Measurements from ENCODE around the gene SNED1. TPM values are rescaled to one million over a fixed set of nuclear protein-coding genes. Genes with fewer than 3 reads are reported as not detected.

The SNED1 gene
- total and polyA plus RNA-seq, 2 donors, result 3.2 to 7.1 TPM

GRCh38 chr2:240996161-240996833 lies 2.1 kb upstream of the SNED1 start:
- peaks cover 33 to 85% of the 10 kb centered on the region in 2 donors for H3K27me3 ChIP-seq (ENCODE audit: control insufficient read depth in 2 of 2, insufficient read depth in 1 of 2, low read length in 1 of 2)
- peaks cover 0 to 5% of the 10 kb centered on the region in 2 donors for H3K9me3 ChIP-seq (ENCODE audit: control insufficient read depth in 2 of 2, insufficient read depth in 1 of 2, low read length in 1 of 2)
- WGBS, result 79% methylated on average over 19 of the region's 19 CpGs
- no peak for DNase-seq (ENCODE audit: low read depth in 6 of 9, low spot score in 9 of 9)
- peaks cover 3 to 8% of the 10 kb centered on the region in 2 donors for H3K4me1 ChIP-seq (ENCODE audit: control insufficient read depth in 2 of 2, insufficient read depth in 2 of 2, low read length in 2 of 2)
- no peak overlapping the region for H3K4me3 ChIP-seq (ENCODE audit: low read length in 2 of 2)
- no peak overlapping the region for H3K27ac ChIP-seq (ENCODE audit: low read depth in 1 of 2, low read length in 1 of 2)
- H3K36me3 ChIP-seq (ENCODE audit: control insufficient read depth in 2 of 2, insufficient read depth in 2 of 2, low read length in 1 of 2), result no peaks in the 10 kb centered on the region

DNA sequence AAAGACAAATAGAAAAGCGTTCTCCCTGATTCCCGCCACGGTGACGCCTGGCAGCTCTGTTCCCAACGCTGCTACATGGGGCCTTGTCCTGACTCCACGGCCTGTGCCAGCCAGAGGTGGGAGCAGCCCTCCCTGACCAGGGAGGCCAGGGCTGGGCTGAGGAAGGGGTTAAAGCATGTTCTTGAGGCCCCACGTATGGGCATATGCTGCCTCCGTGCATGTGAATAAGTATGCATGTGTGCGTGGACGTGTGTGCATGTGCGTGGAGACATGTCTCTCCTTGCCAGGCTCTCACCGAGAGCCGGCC lies 1.6 kb upstream of the SNED1 start:
- peaks cover 0 to 7% of the 10 kb centered on the region in 2 donors for H3K9me3 ChIP-seq (ENCODE audit: control insufficient read depth in 2 of 2, insufficient read depth in 1 of 2, low read length in 1 of 2)
- no peak overlapping the region for H3K27ac ChIP-seq (ENCODE audit: low read depth in 1 of 2, low read length in 1 of 2)
- peaks cover 33 to 86% of the 10 kb centered on the region in 2 donors for H3K27me3 ChIP-seq (ENCODE audit: control insufficient read depth in 2 of 2, insufficient read depth in 1 of 2, low read length in 1 of 2)
- peaks cover 3 to 8% of the 10 kb centered on the region in 2 donors for H3K4me1 ChIP-seq (ENCODE audit: control insufficient read depth in 2 of 2, insufficient read depth in 2 of 2, low read length in 2 of 2)
- no peaks in the 10 kb centered on the region for H3K36me3 ChIP-seq (ENCODE audit: control insufficient read depth in 2 of 2, insufficient read depth in 2 of 2, low read length in 1 of 2)
- WGBS, result 96% methylated on average over 13 of the region's 13 CpGs
- DNase-seq (ENCODE audit: low read depth in 6 of 9, low spot score in 9 of 9), result no peak
- no peak overlapping the region for H3K4me3 ChIP-seq (ENCODE audit: low read length in 2 of 2)

- Histone ChIP-seq H3K9me3 (ENCODE audit: control insufficient read depth in 2 of 2, insufficient read depth in 1 of 2, low read length in 1 of 2) (peaks cover 0 to 7% of the 10 kb centered on the region in 2 donors), H3K4me1 (ENCODE audit: control insufficient read depth in 2 of 2, insufficient read depth in 2 of 2, low read length in 2 of 2) (peaks cover 3 to 8% of the 10 kb centered on the region in 2 donors), H3K27me3 (ENCODE audit: control insufficient read depth in 2 of 2, insufficient read depth in 1 of 2, low read length in 1 of 2) (peaks cover 33 to 91% of the 10 kb centered on the region in 2 donors), H3K4me3 (ENCODE audit: low read length in 2 of 2) (no peak overlapping the region), H3K36me3 (ENCODE audit: control insufficient read depth in 2 of 2, insufficient read depth in 2 of 2, low read length in 1 of 2) (no peaks in the 10 kb centered on the region), H3K27ac (ENCODE audit: low read depth in 1 of 2, low read length in 1 of 2) (no peak overlapping the region)
- DNase-seq (ENCODE audit: low read depth in 6 of 9, low spot score in 9 of 9), result no peak
- WGBS, result 80% methylated on average over 16 of the region's 16 CpGs
Observed at GRCh38 chr2:240997141-240997855, 1.1 kb upstream of the SNED1 start.

DNA sequence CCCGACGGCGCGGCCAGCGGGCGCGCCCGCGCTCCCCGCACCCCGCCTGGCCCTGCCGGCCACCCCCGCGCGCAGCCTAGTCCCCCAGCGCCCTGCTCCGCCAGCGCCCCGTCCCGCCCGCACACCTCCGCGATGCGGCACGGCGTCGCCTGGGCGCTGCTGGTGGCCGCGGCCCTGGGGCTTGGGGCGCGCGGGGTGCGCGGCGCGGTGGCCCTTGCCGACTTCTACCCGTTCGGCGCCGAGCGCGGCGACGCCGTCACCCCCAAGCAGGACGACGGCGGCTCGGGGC lies 232 bp downstream of the SNED1 start:
- Histone ChIP-seq H3K4me3 (ENCODE audit: low read length in 2 of 2) (peak overlapping the region in 1 of 2 donors; percentile 42), H3K27ac (ENCODE audit: low read depth in 1 of 2, low read length in 1 of 2) (no peak overlapping the region), H3K4me1 (ENCODE audit: control insufficient read depth in 2 of 2, insufficient read depth in 2 of 2, low read length in 2 of 2) (peaks cover 3 to 8% of the 10 kb centered on the region in 2 donors), H3K27me3 (ENCODE audit: control insufficient read depth in 2 of 2, insufficient read depth in 1 of 2, low read length in 1 of 2) (peaks cover 33 to 82% of the 10 kb centered on the region in 2 donors), H3K36me3 (ENCODE audit: control insufficient read depth in 2 of 2, insufficient read depth in 2 of 2, low read length in 1 of 2) (no peaks in the 10 kb centered on the region), H3K9me3 (ENCODE audit: control insufficient read depth in 2 of 2, insufficient read depth in 1 of 2, low read length in 1 of 2) (peaks cover 0 to 14% of the 10 kb centered on the region in 2 donors)
- 2% methylated on average over 51 of the region's 51 CpGs for WGBS
- DNase-seq (ENCODE audit: low read depth in 6 of 9, low spot score in 9 of 9), result no peak

DNA sequence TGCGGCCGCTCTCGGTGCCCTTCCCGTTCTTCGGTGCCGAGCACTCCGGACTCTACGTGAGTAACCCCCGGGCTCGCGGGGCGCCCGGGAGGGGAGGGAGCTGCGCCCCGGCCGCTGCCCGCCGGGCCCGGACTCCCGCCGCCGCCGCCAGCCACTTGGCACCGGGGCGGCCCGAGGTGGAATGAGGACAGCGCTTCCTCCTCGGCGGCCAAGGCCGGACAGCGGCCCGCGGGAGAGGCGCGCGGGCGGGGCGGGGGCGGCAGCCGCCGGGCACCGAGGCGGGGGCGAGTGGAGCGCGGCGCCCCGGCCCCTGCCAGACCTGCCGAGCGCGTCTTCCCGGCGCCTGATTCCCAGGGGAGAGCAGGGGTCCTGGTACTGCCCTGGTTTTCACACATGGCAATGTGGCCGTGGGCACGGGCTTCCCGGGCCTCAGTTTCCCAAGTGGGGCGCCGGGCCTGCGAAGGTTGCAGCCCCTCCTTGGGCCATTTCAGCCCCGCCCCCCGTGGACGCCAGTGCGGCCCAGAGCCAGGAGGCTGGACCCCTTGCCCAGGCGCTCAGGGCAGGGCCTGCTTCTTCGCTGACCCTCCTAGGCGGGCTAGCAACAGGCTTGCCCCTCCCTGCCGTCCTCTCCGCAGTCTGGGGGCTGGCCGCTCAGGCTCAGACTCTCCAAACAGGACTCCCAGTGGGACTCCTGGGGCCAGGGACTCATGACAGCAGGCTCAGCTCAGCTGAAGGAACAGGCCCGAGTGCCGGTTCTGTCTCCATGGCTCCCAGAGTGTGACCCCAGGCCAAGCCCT lies 775 bp downstream of the SNED1 start:
- no peak for DNase-seq (ENCODE audit: low read depth in 6 of 9, low spot score in 9 of 9)
- WGBS, result 15% methylated on average over 71 of the region's 71 CpGs
- no peaks in the 10 kb centered on the region for H3K36me3 ChIP-seq (ENCODE audit: control insufficient read depth in 2 of 2, insufficient read depth in 2 of 2, low read length in 1 of 2)
- H3K4me3 ChIP-seq (ENCODE audit: low read length in 2 of 2), result peak overlapping the region in 1 of 2 donors; percentile 42
- H3K27ac ChIP-seq (ENCODE audit: low read depth in 1 of 2, low read length in 1 of 2), result no peak overlapping the region
- H3K27me3 ChIP-seq (ENCODE audit: control insufficient read depth in 2 of 2, insufficient read depth in 1 of 2, low read length in 1 of 2), result peaks cover 33 to 77% of the 10 kb centered on the region in 2 donors
- H3K4me1 ChIP-seq (ENCODE audit: control insufficient read depth in 2 of 2, insufficient read depth in 2 of 2, low read length in 2 of 2), result peaks cover 3 to 8% of the 10 kb centered on the region in 2 donors
- peaks cover 3 to 20% of the 10 kb centered on the region in 2 donors for H3K9me3 ChIP-seq (ENCODE audit: control insufficient read depth in 2 of 2, insufficient read depth in 1 of 2, low read length in 1 of 2)

GRCh38 chr2:240999873-241000541 lies 1.6 kb downstream of the SNED1 start:
- no peak overlapping the region for H3K4me3 ChIP-seq (ENCODE audit: low read length in 2 of 2)
- H3K9me3 ChIP-seq (ENCODE audit: control insufficient read depth in 2 of 2, insufficient read depth in 1 of 2, low read length in 1 of 2), result peaks cover 3 to 25% of the 10 kb centered on the region in 2 donors
- peaks cover 33 to 71% of the 10 kb centered on the region in 2 donors for H3K27me3 ChIP-seq (ENCODE audit: control insufficient read depth in 2 of 2, insufficient read depth in 1 of 2, low read length in 1 of 2)
- H3K36me3 ChIP-seq (ENCODE audit: control insufficient read depth in 2 of 2, insufficient read depth in 2 of 2, low read length in 1 of 2), result no peaks in the 10 kb centered on the region
- H3K4me1 ChIP-seq (ENCODE audit: control insufficient read depth in 2 of 2, insufficient read depth in 2 of 2, low read length in 2 of 2), result peaks cover 3 to 8% of the 10 kb centered on the region in 2 donors
- WGBS, result 65% methylated on average over 19 of the region's 19 CpGs
- DNase-seq (ENCODE audit: low read depth in 6 of 9, low spot score in 9 of 9), result no peak
- no peak overlapping the region for H3K27ac ChIP-seq (ENCODE audit: low read depth in 1 of 2, low read length in 1 of 2)

GRCh38 chr2:241000831-241001321 lies 2.5 kb downstream of the SNED1 start:
- H3K27ac ChIP-seq (ENCODE audit: low read depth in 1 of 2, low read length in 1 of 2), result no peak overlapping the region
- H3K27me3 ChIP-seq (ENCODE audit: control insufficient read depth in 2 of 2, insufficient read depth in 1 of 2, low read length in 1 of 2), result peaks cover 33 to 62% of the 10 kb centered on the region in 2 donors
- H3K4me1 ChIP-seq (ENCODE audit: control insufficient read depth in 2 of 2, insufficient read depth in 2 of 2, low read length in 2 of 2), result peaks cover 3 to 8% of the 10 kb centered on the region in 2 donors
- no peak overlapping the region for H3K4me3 ChIP-seq (ENCODE audit: low read length in 2 of 2)
- peaks cover 3 to 29% of the 10 kb centered on the region in 2 donors for H3K9me3 ChIP-seq (ENCODE audit: control insufficient read depth in 2 of 2, insufficient read depth in 1 of 2, low read length in 1 of 2)
- H3K36me3 ChIP-seq (ENCODE audit: control insufficient read depth in 2 of 2, insufficient read depth in 2 of 2, low read length in 1 of 2), result no peaks in the 10 kb centered on the region
- DNase-seq (ENCODE audit: low read depth in 6 of 9, low spot score in 9 of 9), result no peak
- 96% methylated on average over 9 of the region's 9 CpGs for WGBS

DNA sequence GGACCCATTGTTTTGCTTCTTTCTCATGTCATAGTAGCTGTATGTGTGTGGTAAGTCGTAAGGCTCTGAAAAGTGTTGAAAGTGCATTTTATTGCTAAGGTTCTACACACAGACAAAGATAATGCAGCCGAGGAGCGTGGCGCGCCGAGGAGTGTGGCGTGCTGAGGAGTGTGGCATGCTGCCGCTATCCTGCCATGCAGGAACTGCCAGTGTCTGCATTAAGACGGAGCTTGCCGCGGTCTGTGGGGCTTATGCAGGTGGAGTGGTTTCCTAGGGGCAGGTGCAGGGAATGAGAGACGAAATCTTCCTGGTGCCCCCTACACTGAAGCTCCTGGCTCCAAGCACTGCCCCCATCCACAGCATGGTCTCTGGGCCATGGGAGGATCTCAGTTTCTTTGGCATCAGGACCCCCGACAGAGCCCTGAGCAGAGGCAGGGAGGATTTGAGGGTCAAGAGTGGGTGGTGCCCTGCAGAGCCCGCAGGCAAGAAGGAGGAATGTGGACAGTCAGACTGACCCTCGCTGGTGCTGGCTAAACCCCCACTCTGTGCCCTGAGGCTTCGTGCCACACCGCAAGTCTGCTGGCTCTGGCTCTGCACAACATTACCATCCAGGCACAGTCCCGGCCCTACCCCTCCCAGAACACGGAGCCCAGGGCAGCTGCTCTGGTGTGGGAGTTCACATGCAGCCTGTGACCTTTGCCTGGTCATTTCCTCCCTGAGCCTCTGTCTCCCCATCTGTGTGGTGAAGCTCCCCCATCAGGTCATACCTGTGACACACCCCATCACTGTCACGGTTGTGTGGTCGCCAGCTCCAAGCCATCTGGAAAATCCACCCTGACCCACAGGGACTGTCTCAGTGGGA lies 3.2 kb downstream of the SNED1 start:
- Histone ChIP-seq H3K9me3 (ENCODE audit: control insufficient read depth in 2 of 2, insufficient read depth in 1 of 2, low read length in 1 of 2) (peaks cover 3 to 29% of the 10 kb centered on the region in 2 donors), H3K4me1 (ENCODE audit: control insufficient read depth in 2 of 2, insufficient read depth in 2 of 2, low read length in 2 of 2) (peaks cover 4 to 8% of the 10 kb centered on the region in 2 donors), H3K27ac (ENCODE audit: low read depth in 1 of 2, low read length in 1 of 2) (no peak overlapping the region), H3K27me3 (ENCODE audit: control insufficient read depth in 2 of 2, insufficient read depth in 1 of 2, low read length in 1 of 2) (peaks cover 32 to 55% of the 10 kb centered on the region in 2 donors), H3K4me3 (ENCODE audit: low read length in 2 of 2) (no peak overlapping the region), H3K36me3 (ENCODE audit: control insufficient read depth in 2 of 2, insufficient read depth in 2 of 2, low read length in 1 of 2) (no peaks in the 10 kb centered on the region)
- DNase-seq (ENCODE audit: low read depth in 6 of 9, low spot score in 9 of 9), result no peak
- 94% methylated on average over 21 of the region's 21 CpGs for WGBS
